BJ (cell line): ENCODE results near the gene CPNE5. TPM values are rescaled to one million over a fixed set of nuclear protein-coding genes. Genes with fewer than 3 reads are reported as not detected.

ENCODE experiments used
- CTCF ChIA-PET: fragments of 350-600 bp; formaldehyde crosslinking; extraction: SDS; loops from one replicate; lab custom pipeline; 2021; ENCODE audit warnings: antibody characterized with exemption, inconsistent platforms; lab: Yijun Ruan, JAX
- POLR2A ChIA-PET: fragments of 300-600 bp; sonication (Branson Sonifier 250); formaldehyde crosslinking; extraction: SDS; loops from one replicate; lab custom pipeline; 2021; ENCODE audit warnings: antibody characterized with exemption; lab: Charles Lee
- DNase-seq: peaks from one replicate; pipeline ENCODE4 v3.0.0-alpha.2; 2011; ENCODE audit warnings: low read depth
- H3K27me3 ChIP-seq: 2 replicates; pipeline ENCODE4 v1.6.0; 2011; ENCODE audit warnings: low read length; ENCODE audit not compliant: control insufficient read depth, insufficient read depth
- H3K36me3 ChIP-seq: 2 replicates; pipeline ENCODE4 v1.5.1; 2011; ENCODE audit warnings: low read length; ENCODE audit not compliant: control insufficient read depth, insufficient read depth
- H3K4me3 ChIP-seq: 2 replicates; pipeline ENCODE4 v1.5.1; 2011; ENCODE audit warnings: low read depth, mild to moderate bottlenecking, control low read depth, low read length
- CTCF ChIP-seq: IDR thresholded peaks from 2 replicates; pipeline ENCODE4 v1.5.1; 2011; ENCODE audit warnings: low read depth, mild to moderate bottlenecking, control low read depth, inconsistent platforms, low read length, moderate library complexity; ENCODE audit not compliant: insufficient read depth
- polyA plus RNA-seq: library from polyadenylated mRNA; depleted of rRNA; stranded (reverse); fragments of >200 nt; gene quantifications from 2 replicates; pipeline ENCODE4 v1.2.3, GENCODE V29; 2011

Gene CPNE5
- polyA plus RNA-seq, 1 experiment = 0.09 TPM

GRCh38 chr6:36751091-36751490 lies 88.2 kb downstream of the CPNE5 start:
- Histone ChIP-seq H3K36me3 (no peaks in the 10 kb centered on the region), H3K4me3 (no peak overlapping the region), H3K27me3 (peaks cover under 1% of the 10 kb centered on the region)
- DNase-seq = no peak
- ChIA-PET CTCF (interaction anchor here (1.1 to 4.4 kb wide), 6 partner anchors 8 to 136 kb away, joined by 3 to 19 read pairs (median 4); no protein-coding TSS in a partner anchor), POLR2A (no interaction called here)
- TF ChIP-seq CTCF = no peak

GRCh38 chr6:36749829-36750489 lies 89.3 kb downstream of the CPNE5 start:
- ChIA-PET CTCF (interaction anchor here (1.1 to 4.4 kb wide), 3 partner anchors 9 to 135 kb away, joined by 3 to 19 read pairs (median 4); no protein-coding TSS in a partner anchor), POLR2A (no interaction called here)
- no peak overlapping the region for H3K4me3 ChIP-seq
- peaks cover 5% of the 10 kb centered on the region for H3K27me3 ChIP-seq
- no peaks in the 10 kb centered on the region for H3K36me3 ChIP-seq
- TF ChIP-seq CTCF = no peak
- DNase-seq = no peak

DNA sequence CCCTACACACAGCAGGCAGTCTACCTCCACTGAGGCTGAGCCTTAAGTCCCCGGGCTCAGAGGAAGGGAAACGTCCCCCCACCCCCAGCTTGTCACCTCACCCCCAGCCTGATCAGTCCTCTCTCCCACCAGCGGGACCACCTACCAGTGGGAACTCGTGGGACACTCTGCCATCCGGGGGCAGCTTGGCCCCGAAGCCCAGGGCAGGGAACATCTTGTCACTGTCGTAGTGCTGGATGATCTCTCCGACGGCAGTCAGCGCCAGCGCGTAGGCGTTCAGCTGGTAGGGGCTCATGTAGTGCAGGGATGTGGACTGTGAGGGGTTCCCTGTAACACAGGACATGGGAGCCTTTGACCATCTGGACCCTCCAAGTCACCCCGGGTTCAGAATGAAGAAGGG lies 93.0 kb downstream of the CPNE5 start:
- DNase-seq = no peak
- Histone ChIP-seq H3K27me3 (peaks cover 7% of the 10 kb centered on the region), H3K36me3 (no peaks in the 10 kb centered on the region), H3K4me3 (no peak overlapping the region)
- CTCF ChIA-PET = interaction anchor here (1.3 to 1.4 kb wide), 2 partner anchors 9 to 13 kb away, joined by 3 to 7 read pairs; no protein-coding TSS in a partner anchor
- POLR2A ChIA-PET = no interaction called here
- no peak for TF ChIP-seq CTCF

- TF ChIP-seq CTCF = no peak
- Histone ChIP-seq H3K36me3 (no peaks in the 10 kb centered on the region), H3K4me3 (no peak overlapping the region), H3K27me3 (peaks cover 7% of the 10 kb centered on the region)
- CTCF ChIA-PET = interaction anchor here (1.3 to 1.4 kb wide), 2 partner anchors 9 to 13 kb away, joined by 3 to 7 read pairs; no protein-coding TSS in a partner anchor
- DNase-seq = no peak
- POLR2A ChIA-PET = no interaction called here
Observed at GRCh38 chr6:36745836-36746235, 93.4 kb downstream of the CPNE5 start.

DNA sequence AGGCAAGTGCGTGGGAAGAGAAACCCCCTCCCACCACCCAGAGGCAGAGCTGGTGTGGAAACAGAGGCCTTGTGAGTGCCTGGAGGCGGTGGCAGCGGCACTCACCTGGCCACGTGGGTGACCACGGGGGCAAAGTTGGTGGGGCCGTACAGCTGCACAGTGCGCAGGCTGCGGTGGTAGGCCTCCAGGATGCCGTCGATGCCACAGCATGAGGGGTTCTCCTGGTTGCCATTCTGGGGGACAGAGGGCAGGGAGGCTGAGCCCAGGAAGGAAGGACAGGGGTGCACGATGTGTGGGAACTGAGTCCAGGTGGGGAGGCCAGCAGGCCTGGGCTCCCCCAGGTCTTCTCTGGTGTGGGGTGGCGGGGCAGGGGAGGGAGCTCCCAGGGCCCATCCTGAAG lies 94.0 kb downstream of the CPNE5 start:
- Histone ChIP-seq H3K36me3 (no peaks in the 10 kb centered on the region), H3K4me3 (no peak overlapping the region), H3K27me3 (peaks cover 7% of the 10 kb centered on the region)
- ChIA-PET CTCF (interaction anchor here (1.3 to 1.4 kb wide), 3 partner anchors 10 to 14 kb away, joined by 3 to 7 read pairs (median 4); no protein-coding TSS in a partner anchor), POLR2A (no interaction called here)
- no peak for TF ChIP-seq CTCF
- no peak for DNase-seq
